ENCODE results near the gene TMEM37. TPM values are rescaled to one million over a fixed set of nuclear protein-coding genes. Genes with fewer than 3 reads are reported as not detected.

The TMEM37 gene
- total RNA-seq, 2 donors from 2014 or later, result 1.7 to 6.8 TPM

DNA sequence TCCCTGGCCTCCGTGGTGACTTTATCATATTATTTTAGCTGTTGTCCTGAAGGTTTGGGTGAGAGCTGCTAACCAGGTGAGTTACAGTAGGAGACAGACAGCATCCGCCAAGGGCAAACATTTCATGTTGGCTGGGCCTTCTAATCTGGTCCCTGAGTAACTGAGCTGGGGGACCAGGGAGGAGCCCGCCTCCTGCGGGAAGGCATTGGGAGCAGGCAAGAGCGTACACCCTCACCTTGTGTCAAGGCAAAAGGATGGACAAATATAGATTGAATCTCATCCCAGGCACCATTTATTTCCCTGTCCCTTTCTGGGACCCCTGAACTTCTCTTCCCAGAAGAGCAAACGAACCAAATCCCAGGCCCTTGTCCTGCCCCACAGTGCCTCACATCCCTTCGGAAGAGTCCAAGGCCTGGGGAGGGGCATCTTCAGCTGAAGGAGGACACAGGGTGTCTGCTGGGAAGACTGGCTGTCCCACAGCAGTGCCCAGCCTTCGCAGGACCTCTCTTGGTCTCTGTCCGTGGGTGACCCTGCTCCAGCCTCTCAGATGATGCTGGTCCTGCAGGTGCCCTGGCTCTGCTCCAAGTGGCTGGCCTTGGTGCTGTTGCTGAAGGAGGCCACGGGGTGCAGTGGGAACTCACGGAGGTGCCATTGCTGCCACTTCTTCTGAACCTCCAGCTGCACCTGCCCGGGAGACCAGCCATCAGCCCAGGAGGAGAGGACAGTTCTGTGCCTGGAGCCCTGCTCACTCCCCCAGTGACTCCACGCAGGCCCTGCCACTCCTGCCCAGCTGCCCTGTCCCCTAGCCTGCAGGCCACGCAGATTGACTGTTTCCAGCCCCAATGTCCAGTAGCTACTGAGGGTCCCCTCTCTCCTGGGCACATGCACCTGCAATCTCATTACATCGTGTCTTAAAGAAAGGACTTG, 8.2 kb downstream of the TMEM37 start:
- H3K36me3 ChIP-seq, result no peaks in the 10 kb centered on the region
- WGBS, result 87% methylated on average over 15 of the region's 15 CpGs
- H3K27ac ChIP-seq, result no peak overlapping the region
- TF ChIP-seq, protein P1, sequence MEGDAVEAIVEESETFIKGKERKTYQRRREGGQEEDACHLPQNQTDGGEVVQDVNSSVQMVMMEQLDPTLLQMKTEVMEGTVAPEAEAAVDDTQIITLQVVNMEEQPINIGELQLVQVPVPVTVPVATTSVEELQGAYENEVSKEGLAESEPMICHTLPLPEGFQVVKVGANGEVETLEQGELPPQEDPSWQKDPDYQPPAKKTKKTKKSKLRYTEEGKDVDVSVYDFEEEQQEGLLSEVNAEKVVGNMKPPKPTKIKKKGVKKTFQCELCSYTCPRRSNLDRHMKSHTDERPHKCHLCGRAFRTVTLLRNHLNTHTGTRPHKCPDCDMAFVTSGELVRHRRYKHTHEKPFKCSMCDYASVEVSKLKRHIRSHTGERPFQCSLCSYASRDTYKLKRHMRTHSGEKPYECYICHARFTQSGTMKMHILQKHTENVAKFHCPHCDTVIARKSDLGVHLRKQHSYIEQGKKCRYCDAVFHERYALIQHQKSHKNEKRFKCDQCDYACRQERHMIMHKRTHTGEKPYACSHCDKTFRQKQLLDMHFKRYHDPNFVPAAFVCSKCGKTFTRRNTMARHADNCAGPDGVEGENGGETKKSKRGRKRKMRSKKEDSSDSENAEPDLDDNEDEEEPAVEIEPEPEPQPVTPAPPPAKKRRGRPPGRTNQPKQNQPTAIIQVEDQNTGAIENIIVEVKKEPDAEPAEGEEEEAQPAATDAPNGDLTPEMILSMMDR (IDR thresholded peaks at IDR 0.05), result no peak
- no peak for TF ChIP-seq POLR2AphosphoS5 (IDR thresholded peaks at IDR 0.05)
- no peak for TF ChIP-seq POLR2A (IDR thresholded peaks at IDR 0.05)
- no peaks in the 10 kb centered on the region for H3K27me3 ChIP-seq (replicated peaks; ENCODE audit: insufficient read depth)
- intact Hi-C loops (cut with DNase I), result no loop called here
- no peak overlapping the region for H3K4me3 ChIP-seq
- no peaks in the 10 kb centered on the region for H3K9me3 ChIP-seq
- no peaks in the 10 kb centered on the region for H3K4me1 ChIP-seq (replicated peaks)
- no peak for DNase-seq (ENCODE audit: low spot score)

DNA sequence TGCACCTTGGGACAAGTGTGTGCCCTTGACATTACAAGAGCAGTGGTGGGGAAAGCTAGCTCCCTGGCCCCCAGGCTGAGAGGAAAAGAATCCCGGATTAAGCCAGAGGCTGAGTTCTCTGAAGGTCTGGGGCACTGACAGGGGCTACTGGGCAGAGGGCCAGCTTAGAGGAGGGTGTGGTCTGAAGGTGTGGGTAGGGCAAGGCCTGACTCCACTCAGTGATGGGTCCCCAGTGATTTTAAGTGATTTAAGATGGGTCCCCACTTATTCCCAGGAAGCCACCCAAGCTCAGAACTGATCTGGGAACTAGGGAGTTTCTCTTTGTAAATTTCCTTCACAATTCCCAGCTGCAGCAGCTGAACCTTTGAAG, 8.8 kb downstream of the TMEM37 start:
- H3K27me3 ChIP-seq (replicated peaks; ENCODE audit: insufficient read depth), result no peaks in the 10 kb centered on the region
- no peak for TF ChIP-seq POLR2A (IDR thresholded peaks at IDR 0.05)
- intact Hi-C loops (cut with DNase I), result no loop called here
- no peak overlapping the region for H3K27ac ChIP-seq
- H3K36me3 ChIP-seq, result no peaks in the 10 kb centered on the region
- H3K4me1 ChIP-seq (replicated peaks), result no peaks in the 10 kb centered on the region
- no peaks in the 10 kb centered on the region for H3K9me3 ChIP-seq
- WGBS, result 50% methylated on average over 1 of the region's 1 CpG
- no peak for DNase-seq (ENCODE audit: low spot score)
- no peak overlapping the region for H3K4me3 ChIP-seq

DNA sequence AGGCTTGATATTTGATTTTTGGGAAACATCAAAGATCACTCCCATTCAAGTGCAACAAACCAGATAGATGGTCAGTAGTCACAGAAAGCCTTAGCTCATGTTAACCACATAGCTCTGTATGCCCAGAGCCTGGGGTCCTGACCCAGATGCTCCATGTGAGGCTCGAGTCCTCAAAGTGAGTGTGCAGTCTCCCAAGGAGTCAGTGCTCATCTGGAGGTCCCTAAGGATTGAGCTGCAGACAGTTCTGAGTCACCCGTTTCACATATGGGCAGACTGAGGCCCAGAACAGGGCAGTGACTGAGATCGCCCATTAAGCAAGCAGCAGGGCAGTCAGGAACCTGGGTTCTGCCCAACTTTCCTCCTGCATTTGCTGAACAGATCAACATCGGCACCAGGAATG, 9.2 kb downstream of the TMEM37 start:
- H3K4me1 ChIP-seq (replicated peaks), result no peaks in the 10 kb centered on the region
- intact Hi-C loops (cut with DNase I), result no loop called here
- no peak for DNase-seq (ENCODE audit: low spot score)
- H3K4me3 ChIP-seq, result no peak overlapping the region
- WGBS, result 74% methylated on average over 4 of the region's 4 CpGs
- no peaks in the 10 kb centered on the region for H3K27me3 ChIP-seq (replicated peaks; ENCODE audit: insufficient read depth)
- no peaks in the 10 kb centered on the region for H3K9me3 ChIP-seq
- H3K27ac ChIP-seq, result no peak overlapping the region
- no peaks in the 10 kb centered on the region for H3K36me3 ChIP-seq
- TF ChIP-seq POLR2A (IDR thresholded peaks at IDR 0.05) (no peak), POLR2AphosphoS5 (IDR thresholded peaks at IDR 0.05) (no peak)
- TF ChIP-seq, protein P1 (IDR thresholded peaks at IDR 0.05), result no peak

DNA sequence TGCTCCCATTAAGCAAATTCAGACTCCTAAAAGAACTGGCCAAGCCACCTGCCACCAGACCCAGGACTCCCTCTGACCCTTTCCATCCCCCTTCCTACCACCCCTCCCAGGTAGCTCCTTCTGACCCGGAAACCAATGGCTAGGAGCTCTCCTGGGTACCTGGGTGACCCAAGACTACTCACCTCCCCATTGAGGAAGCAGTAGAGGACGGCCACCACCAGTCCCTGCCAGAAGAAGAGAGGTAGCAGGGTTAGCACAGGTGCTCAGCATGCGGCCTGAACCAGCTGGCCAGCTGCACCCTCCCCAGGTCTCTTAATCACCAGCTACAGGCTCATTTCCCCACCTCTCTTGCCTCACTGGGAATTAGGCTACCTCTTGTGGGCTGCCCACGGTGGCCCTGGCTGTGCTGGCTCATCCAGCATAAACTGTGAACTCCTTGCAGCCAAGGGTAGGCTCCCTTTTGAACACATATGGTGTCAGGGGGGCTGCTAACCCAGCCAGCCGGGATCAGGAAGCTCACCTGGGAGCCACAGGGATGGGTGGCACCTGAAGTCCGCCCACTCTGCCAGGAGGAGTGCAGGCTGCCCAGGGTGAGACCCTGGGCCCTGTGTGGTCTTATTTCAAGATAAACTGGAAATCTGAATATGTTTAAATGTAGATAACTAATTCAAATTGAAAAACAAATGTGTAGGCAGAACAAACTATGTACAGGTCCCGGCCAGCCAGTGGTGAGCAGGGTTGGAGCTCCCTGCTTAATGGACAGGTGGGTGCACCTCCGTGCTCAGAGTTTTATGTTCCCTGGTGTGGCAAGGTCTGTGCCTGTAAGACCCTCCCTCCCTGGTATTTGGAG, 9.9 kb downstream of the TMEM37 start:
- no peaks in the 10 kb centered on the region for H3K27me3 ChIP-seq (replicated peaks; ENCODE audit: insufficient read depth)
- no peaks in the 10 kb centered on the region for H3K4me1 ChIP-seq (replicated peaks)
- no peak overlapping the region for H3K27ac ChIP-seq
- 80% methylated on average over 8 of the region's 8 CpGs for WGBS
- H3K36me3 ChIP-seq, result no peaks in the 10 kb centered on the region
- TF ChIP-seq, protein P1 (IDR thresholded peaks at IDR 0.05), result no peak
- TF ChIP-seq POLR2AphosphoS5 (IDR thresholded peaks at IDR 0.05) (no peak), POLR2A (IDR thresholded peaks at IDR 0.05) (no peak)
- DNase-seq (ENCODE audit: low spot score), result no peak
- H3K4me3 ChIP-seq, result no peak overlapping the region
- intact Hi-C loops (cut with DNase I), result no loop called here
- H3K9me3 ChIP-seq, result no peaks in the 10 kb centered on the region

DNA sequence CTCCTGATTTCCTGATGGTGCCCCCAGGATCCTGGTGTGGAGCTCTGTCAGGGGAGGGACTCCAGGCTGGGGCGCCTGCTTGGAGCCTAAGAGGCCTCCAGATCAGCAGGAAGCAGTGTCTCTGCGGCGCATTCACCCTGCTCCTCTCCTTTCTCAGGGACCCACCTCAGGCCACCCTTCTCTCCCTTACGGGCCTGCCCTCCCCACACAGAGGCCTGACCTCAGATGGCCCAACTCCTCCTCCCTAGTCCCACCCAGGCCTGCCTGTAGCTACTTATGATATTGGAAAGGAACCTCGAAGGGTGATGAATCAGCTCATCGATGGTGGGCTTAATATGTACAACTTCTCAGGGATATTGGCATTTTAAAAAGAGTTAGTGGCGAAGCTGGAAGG, 10.6 kb downstream of the TMEM37 start:
- Histone ChIP-seq H3K9me3 (no peaks in the 10 kb centered on the region), H3K4me3 (no peak overlapping the region), H3K36me3 (no peaks in the 10 kb centered on the region), H3K4me1 (replicated peaks) (no peaks in the 10 kb centered on the region), H3K27ac (no peak overlapping the region), H3K27me3 (replicated peaks; ENCODE audit: insufficient read depth) (no peaks in the 10 kb centered on the region)
- 91% methylated on average over 7 of the region's 7 CpGs for WGBS
- DNase-seq (ENCODE audit: low spot score), result no peak
- TF ChIP-seq POLR2AphosphoS5 (IDR thresholded peaks at IDR 0.05) (no peak), POLR2A (IDR thresholded peaks at IDR 0.05) (no peak)
- TF ChIP-seq, protein P1 (IDR thresholded peaks at IDR 0.05), result no peak
- intact Hi-C loops (cut with DNase I), result no loop called here
